HG03139 (cell line): ENCODE measurements around the gene CENPM.

Source experiments
- ATAC-seq: cut with Tn5 transposase; IDR thresholded peaks from one replicate; pipeline ENCODE4 v1.9.1; 2021; ENCODE audit not compliant: unreplicated experiment

CENPM gene, protein sequence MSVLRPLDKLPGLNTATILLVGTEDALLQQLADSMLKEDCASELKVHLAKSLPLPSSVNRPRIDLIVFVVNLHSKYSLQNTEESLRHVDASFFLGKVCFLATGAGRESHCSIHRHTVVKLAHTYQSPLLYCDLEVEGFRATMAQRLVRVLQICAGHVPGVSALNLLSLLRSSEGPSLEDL

DNA sequence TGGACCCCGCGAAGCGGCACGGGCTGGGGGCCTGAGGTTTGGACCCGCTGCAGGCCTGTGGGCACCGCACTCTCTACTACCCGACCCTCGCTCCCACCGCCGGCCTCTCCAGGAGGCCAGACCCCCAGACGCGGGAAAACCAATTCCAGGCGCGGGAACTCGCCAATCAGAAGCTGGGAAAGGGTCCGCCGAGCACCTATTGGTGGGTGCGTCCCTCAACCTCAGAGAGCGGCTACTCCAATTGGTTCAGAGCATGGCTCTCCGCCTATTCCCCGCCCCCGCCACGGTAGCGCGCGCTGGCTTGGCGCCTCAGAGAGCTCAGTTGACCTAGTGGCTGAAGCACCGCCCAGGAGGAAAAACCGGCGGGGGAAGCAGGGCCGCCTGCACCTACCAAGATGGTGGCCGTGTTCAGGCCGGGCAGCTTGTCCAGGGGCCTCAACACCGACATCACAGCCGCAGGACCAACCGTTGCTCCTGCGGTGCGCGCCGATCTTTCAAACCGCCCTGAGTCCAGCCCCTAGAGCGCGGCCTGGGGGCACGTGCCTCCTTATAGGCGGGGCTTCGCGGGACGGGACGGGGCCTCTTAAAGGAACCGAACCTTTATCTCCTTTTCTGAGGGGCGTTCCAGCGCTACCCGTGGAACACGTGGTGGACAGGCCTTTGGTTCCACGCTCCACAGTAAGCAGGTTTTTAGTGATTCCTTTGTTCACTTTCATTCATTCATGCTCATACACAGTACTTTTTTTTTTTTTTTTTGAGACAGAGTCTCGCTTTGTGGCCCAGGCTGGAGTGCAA, at the start of gene CENPM:
TSS of gene CENPM (minus strand) at position 524 of the 795 bp plus-strand sequence. CDS start at position 448, 76 bp downstream.
- ATAC-seq = peak; percentile 81

DNA sequence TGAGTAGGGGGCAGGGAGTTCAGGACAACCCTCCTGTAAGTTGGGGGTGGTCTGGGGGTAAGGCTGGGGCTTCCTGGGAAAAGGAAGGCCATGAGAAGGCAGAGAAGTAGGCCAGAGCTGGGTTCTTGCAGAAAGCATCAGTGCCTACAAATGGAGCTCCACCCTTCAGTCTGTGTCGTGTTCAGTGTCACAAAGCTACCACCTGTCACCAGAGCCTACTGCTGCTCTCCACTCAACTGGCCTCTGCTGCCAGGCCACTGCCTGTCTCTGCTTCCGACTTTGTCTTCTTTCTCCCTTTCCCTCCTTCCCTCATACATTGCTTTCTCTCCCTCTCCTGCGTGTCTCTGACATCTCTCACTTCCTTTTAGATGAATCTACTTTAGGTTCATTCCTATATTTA, 48.3 kb upstream of the CENPM start:
- ATAC-seq = no peak

DNA sequence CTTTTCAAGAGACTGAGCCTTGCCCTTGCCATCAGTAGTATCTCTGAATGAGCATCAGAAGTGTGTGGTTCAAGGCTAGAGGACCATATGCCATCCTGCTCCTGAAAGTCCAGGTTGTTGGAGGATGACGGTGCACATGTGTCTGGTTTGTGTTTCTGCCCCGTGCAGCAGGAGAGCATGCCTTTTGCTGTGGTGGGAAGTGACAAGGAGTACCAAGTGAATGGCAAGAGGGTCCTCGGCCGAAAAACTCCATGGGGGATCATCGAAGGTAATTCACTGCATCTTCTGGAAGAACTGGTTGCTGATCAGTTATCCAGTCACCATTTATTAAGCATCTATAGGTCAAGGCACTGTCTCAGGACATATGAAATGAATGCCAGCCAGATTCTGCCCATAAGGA, 45.5 kb upstream of the CENPM start:
- ATAC-seq = no peak

DNA sequence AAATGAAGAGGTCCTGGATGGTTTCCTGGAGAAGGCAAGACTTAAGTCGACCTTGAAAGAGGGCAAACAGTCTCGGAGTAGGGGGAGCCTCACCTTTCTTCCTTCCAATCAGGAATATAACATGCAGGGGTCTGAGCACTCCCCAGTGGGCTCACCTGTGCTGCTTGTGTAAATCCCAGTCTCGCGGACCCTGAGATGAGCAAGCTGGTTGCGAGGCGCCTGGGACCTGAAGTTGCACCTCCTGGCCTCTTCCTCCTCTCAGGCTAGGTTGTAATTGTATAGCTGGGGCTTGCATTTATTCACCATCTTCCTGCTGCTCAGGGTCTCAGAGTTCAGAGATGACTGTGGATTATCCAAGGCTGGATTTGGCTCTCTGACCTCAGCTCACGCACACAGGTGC, 44.2 kb upstream of the CENPM start:
- no peak for ATAC-seq

DNA sequence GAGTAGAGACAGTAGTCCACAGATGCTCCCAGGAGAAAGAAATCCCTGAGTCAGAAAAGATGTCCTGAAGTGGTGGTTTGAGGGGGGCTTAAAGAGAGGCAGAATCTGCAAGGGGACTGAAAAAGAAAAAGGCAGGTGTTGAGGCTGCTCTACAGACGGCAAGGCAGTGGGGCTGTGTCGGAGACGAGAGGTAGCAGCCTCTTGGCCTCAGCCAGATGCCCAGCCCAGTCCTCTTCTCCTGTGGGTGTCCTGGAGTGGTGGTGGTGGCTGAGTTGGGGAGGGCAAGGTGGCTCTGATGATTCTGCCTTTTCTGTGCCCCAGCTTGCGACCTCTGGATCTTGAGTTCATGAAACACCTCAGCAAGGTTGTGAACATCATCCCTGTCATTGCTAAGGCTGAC, 42.3 kb upstream of the CENPM start:
- ATAC-seq = no peak

DNA sequence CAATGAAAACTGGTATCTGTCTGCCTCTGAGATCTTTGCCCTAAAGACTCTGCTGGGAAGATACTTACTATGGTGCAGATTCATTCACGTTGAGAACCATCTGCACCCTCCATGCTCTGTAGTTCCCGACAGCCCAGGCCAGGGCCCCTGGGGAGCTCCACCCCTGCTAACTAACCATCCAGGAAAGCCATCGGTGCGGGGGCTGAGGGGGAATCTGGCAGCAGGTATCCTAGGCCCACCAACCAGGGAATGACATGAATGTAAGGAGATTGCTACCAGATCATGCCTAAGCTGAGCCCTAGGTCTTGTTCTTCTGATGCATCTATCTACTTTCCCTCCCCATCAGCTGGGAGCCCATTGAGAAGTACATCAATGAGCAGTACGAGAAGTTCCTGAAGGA, 40.3 kb upstream of the CENPM start:
- ATAC-seq = no peak

DNA sequence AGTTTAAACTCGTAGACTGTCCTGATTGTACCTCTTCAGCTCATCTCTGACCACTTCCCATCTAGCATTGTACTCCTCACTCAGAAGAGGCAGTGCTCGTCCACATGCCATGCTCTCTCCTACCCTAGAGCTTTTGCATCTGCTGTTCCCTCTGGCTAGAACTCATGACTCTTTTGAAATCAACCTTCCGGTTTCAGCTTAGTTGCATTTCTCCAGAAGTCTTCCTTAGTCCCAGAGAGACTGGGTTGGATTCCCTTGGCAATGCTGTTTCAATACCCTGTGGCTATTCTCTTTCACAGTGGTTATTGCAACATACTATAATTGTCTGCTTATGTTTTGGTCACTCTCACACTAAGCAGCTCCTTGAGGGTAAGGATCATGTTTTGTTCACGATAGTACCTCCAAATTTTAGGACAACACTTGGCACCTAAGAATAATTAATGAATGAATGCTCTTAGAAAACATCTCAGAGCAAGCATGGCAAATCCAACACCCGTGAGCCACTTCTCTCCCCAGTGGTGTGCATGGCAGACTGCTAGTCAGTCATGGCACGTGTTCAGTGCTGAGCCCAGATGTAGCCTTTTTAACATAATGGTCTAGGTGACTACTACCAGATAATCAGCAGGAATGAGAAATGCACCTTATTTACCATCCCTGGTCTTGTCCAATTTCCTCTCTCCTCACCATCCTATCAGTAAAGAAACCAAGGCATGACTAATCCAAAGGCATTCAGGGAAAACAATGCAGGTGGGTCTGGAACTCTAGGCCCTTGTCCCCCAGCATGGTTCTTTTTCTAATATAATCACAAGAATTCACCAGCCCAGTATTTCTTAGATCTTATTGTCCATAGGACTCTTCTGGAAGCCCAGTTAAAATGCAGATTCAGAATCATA, 36.8 kb upstream of the CENPM start:
- no peak for ATAC-seq

DNA sequence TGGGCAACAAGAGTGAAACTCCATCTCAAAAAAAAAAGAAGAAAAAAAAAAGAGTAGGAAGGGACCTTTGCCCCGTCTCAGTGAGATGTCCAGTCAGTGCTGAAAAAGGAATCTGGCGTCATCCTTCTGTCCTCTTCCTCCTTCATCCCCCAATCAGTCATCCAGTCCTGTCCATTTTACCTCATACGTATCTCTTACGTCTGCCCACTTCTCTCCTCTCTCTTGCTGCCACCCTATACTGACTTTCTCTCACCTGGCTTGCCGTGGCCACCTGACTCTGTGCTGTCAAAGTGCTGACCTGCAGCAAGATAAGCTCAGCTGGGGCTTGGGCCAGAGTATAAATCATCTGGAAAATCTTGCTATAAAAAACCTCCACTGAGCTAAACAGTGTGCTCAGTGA, 35.9 kb upstream of the CENPM start:
- no peak for ATAC-seq

DNA sequence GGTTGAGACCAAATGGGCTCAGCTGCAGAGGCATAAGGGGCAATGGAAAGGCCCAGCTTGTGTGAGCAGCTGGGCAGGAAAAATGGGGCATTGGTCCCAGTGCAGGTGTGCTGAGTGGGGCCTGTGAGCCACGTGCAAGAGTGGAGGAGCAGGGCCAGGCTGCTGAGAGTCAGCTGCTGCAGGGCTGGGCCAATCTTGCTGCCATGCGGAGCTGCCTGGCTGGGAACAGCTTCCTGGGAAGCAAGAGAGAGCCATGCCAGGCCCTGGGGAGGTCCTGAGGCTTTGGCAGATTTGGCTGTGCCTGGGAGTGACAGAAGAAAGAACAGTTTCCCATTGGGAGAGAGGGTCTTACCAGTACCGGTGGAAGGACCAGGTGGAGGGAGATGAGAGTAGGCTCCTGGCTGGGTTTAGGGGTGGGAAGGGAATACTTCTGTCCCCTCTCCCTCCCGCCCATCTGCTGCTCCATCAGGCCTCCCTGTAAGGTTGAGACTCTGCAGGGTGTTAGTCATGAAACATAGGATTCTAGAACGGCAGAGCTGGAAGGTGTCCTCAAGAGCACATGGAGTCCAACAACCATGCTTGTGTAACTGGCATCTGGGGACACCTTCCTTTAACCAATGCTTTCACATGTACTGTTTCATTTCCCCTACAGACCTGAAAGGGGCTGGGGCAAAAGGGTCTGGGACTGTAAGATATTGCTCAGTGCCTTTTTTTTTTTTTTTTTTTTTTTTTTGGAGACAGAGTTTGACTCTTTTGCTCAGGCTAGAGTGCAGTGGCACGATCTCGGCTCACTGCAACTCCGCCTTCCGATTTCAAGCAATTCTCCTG, 32.7 kb upstream of the CENPM start:
- no peak for ATAC-seq

DNA sequence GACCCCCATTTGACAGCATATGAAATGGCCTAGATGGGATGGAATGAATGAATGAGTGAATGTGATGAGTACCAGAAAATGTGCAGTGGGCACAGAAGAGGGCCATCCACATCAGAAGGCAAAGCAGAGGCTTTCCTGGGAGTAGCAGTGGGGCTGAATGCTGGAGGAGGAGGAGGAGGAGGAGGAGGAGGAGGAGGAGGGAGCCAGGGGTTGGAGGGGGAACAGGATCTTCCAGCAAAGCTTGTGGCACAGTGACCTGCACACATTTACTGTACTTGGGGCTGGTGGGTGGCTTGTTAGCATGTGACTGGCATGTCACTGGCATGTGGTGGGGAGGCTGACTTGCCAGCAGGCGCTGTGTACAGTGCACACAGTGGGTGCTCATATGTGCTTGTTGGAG, 31.8 kb upstream of the CENPM start:
- no peak for ATAC-seq

DNA sequence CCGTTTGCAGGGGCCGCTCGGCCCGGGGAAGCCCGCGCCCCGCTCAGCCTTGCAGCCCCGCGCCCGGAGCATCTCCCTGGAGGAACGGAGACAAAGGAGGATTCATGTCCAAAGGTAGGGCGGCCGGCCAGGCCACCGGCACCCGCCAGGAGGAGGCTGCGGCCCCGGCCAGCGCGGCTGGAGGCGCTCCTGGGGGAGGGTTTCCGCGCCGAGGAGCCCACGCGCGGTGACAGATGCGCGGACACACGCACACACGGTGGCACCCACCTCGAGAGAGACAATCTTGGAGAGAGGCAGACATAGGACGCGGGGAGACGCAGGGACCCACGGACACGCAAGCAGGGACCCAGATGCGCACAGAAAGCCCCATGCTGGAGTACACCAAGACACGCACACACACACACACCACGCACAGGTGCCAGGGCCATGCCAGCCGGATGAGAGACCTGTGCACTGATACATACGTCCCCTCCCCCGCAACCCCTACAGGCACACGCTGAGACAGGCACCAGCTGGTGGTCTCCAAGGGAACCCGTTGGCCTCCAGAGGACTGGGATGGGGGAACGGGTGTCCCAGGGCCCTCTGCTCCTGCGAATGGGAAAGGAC, 30.1 kb upstream of the CENPM start:
- no peak for ATAC-seq

DNA sequence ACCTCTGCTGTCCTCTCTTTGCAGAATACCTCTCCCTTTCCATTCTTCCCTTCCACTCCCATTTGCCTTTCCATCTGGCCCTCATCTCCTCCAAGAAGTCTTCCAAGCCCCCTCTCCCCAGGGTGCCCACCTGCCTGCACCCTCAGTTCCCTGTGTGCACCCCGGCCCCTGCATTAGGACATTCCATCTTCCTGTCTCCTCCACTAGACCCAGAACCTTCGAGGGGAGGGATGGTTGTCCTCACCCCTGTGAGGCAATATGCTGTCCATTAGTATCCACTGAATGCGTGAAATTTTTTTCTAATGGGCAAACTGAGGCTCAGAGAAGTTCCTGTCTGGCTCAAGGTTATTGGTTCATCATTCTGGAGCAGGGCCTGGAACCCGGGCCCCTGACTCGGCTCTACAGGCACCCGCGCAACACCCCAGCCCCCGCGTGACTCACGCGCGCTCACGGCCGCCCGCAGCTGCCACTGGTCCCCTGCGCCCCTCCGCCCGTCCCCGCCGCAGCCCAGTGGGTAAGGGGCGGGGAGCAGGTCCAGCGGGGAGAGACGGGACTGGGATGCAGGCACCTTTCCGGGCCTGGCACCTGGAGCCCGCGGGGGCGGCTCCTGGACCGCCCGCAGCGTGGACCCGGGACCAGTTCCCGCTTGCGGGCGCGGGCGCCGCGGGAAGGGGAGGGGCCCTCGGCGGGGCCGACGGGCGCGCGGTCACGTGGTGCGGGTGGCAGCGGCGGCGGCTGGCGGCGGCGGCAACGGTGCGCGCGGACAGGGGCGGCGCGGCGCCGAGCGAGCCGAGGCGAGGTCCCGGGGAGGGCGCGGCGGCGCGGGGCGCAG, 29.3 kb upstream of the CENPM start:
- ATAC-seq = no peak

DNA sequence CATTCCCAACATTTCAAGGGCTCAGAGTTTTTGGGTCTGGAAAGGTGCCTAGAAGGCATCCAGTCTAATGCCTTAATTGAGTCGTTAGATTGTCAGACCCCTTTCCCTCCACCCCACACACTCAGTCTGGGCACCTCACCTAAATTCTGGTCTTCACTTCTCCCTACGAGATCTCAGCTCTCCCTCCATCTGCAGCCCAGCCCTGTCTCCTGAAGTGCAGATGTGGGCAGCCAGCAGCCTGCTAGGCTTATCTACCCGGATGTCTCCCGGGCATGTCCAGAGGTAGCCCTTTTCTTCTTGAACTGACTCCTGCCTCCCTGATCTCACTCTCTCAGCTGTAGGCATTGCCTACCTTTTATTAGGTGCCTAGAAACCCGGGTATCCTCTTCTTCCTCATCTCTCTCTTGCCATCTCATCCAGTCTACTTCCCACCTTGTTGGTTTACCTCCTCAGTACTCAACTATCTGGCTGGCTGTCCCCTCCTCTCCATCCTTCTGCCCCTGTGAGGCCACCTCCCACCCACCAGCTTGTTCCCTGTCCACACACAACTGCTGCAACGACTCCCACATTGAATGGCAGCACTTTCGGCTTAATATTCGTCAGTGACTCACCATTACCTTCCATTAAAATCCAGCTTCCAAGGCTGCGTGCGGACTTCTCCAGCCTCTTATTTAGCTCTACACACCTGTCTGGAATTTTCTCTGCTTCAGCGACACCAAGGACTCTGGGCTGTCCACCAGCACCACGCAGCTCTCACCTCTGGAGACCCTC, 28.5 kb upstream of the CENPM start:
- no peak for ATAC-seq

DNA sequence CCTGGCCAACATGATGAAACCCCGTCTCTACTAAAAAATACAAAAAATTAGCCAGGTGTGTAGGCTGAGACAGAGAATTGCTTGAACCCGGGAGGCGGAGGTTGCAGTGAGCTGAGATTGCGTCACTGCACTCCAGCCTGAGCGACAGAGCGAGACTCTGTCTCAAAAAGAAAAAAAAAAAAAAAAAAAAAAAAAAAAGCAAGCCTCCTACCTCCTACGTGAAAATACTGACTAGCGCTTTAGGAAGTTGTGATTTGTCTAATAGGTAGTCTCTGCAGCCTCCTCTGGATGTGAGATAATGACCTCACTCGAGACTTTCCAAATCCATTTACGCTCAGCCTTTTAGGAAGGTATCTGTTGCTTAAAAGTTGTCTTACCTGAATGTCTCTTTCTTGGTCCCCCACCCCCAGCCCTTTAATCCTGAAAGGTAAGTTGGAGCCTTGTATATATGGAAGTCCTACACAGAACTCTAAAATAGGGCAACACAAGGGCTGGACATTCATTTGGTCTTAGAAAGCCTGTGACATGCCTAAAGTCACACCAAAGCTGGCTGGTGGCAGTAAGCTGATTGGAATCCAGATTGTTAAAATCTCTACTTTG, 27.8 kb upstream of the CENPM start:
- no peak for ATAC-seq

DNA sequence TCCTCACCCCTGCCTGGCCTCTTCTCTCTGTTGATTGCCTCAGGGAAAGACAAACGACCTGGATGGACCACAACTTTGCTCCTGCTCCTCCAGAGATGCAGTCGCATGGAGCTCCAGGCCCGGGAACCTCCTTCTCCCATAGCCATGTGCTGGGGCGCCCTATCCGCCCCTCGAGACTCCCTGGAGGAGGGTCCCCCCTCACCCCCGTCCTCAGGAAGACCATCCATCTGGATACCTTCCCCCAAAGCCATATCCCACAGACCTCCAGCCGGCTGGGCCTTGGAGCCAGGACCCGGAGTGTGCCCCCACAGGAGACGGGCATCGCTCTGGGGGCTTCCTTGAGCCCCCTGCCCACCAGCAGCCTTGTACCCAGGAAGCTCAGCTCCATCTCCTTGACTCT, 24.5 kb upstream of the CENPM start:
- no peak for ATAC-seq

DNA sequence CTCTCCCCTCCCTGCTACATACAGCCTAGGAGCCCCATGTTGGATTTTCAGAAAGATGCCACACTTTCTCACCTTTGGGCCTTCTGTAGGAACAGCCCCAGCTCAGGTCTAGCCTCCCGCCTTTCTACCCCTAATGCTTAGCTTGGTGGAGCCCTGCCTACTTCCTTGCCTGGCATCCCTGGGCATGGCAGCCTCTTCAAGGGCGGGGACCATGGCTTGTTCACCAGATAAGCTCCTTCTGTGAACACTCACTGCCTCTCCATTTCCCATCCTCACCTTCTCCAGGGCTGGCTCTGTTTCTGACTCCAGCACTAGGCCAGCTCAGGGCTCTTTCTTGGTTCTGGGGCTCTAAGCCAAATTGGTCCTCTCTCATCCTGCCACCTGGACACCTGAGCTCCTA, 23.6 kb upstream of the CENPM start:
- ATAC-seq = no peak

DNA sequence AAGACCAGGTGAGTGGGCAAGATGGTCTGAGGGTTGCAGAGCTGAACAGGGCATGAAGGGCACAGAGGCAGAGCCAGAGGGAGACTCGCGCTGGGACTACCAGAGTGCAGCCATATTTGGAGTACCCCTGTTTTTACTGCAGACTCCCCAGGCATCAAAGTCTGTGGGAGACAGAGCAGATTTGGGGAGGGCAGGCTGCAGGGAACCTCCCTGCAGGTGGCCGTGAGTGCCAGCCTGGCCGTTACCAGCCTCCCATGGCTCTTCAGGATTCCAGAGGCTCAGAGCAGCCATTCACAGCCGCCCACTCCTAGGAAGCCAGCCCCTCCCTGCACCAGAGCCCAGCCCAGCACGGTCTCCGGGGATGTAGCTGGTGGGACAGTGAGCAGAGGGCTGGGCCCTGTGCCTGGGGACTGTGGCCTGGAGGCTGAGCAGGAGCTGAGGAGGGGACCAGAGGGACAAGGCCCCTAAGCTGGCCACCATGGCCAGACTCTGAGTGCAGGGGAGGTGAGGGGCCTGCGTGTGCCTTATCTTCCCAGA, 22.2 kb upstream of the CENPM start, which contains the start of gene SEPTIN3:
TSS of gene SEPTIN3 (plus strand) at position 334 of the 537 bp plus-strand sequence. CDS start 2,050 bp downstream, outside the sequence.
- ATAC-seq = no peak

DNA sequence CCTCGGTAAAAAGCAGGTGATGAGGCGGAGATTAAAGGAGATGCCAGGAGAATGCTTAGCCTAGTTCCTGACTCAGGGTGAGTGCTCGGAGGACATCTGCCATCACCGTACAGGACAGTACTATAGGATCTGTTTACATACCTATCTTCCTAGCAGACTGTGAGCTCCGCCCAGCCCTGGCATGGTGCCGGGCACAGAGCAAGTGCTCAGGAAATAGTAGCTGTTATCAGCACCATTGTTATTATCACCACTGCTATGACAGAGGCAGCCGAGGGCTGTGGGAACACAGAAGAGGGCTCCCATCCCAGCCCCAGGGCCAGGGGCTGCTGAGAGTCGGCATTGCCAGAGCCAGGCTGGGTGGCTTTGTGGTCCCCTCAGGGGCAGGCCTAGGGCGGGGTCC, 21.6 kb upstream of the CENPM start:
- ATAC-seq = no peak
